Smooth muscle cell (in vitro differentiated cells): ENCODE measurements around the gene CACTIN. TPM values are rescaled to one million over a fixed set of nuclear protein-coding genes. Genes with fewer than 3 reads are reported as not detected.

Source experiments
- DNase-seq: peaks from one replicate; lab custom pipeline; 2025; ENCODE audit not compliant: unreplicated experiment; lab: John Stamatoyannopoulos, UW
- H2AFZ ChIP-seq: fragments of 200-600 bp; sonication (generic); 2 replicates; pipeline ENCODE4 v1.6.0; 2016; ENCODE audit warnings: antibody characterized with exemption, low read depth, mild to moderate bottlenecking
- H3F3A ChIP-seq: fragments of 200-600 bp; sonication (generic); 2 replicates; pipeline ENCODE4 v1.6.0; 2017; ENCODE audit warnings: antibody characterized with exemption, low read depth
- H3K27ac ChIP-seq: fragments of 200-600 bp; sonication (generic); 2 replicates; pipeline ENCODE4 v1.5.1; 2016; ENCODE audit warnings: low read depth, mild to moderate bottlenecking
- H3K27me3 ChIP-seq: fragments of 200-600 bp; sonication (generic); 2 replicates; pipeline ENCODE4 v1.6.1; 2016; ENCODE audit warnings: low read depth, mild to moderate bottlenecking
- H3K36me3 ChIP-seq: fragments of 200-600 bp; sonication (generic); 2 replicates; pipeline ENCODE4 v1.5.1; 2016; ENCODE audit warnings: low read depth
- H3K4me1 ChIP-seq: fragments of 200-600 bp; sonication (generic); 2 replicates; pipeline ENCODE4 v1.5.1; 2016; ENCODE audit warnings: low read depth
- H3K4me2 ChIP-seq: fragments of 200-600 bp; sonication (generic); 2 replicates; pipeline ENCODE4 v1.6.0; 2016; ENCODE audit warnings: mild to moderate bottlenecking
- H3K4me3 ChIP-seq: fragments of 200-600 bp; sonication (generic); 2 replicates; pipeline ENCODE4 v1.5.1; 2016; ENCODE audit warnings: mild to moderate bottlenecking
- H3K79me2 ChIP-seq: fragments of 200-600 bp; sonication (generic); 2 replicates; pipeline ENCODE4 v1.6.0; 2016; ENCODE audit warnings: low read depth, mild to moderate bottlenecking
- H3K9ac ChIP-seq: fragments of 200-600 bp; sonication (generic); 2 replicates; pipeline ENCODE4 v1.6.0; 2016; ENCODE audit warnings: low read depth
- H3K9me3 ChIP-seq: fragments of 200-600 bp; sonication (generic); replicated peaks from 2 replicates; pipeline ENCODE4 v1.5.1; 2016; ENCODE audit warnings: low read depth
- H4K20me1 ChIP-seq: fragments of 200-600 bp; sonication (generic); 2 replicates; pipeline ENCODE4 v1.6.0; 2016; ENCODE audit warnings: low read depth
- CTCF ChIP-seq: fragments of 200-600 bp; sonication (generic); IDR thresholded peaks from 2 replicates; pipeline ENCODE4 v1.5.1; 2017; ENCODE audit warnings: borderline replicate concordance, mild to moderate bottlenecking, antibody characterized with exemption; ENCODE audit not compliant: insufficient read depth, poor library complexity, severe bottlenecking
- WGBS: methylation state at CpG from one replicate; pipeline ENCODE4 v1.1.7; 2016; ENCODE audit warnings: low lambda C conversion rate; 5-methylcytosine and 5-hydroxymethylcytosine counted together
- polyA plus RNA-seq: library from polyadenylated mRNA; unstranded; fragments of >200 nt; fragmentation: Nextera tagmentation; extraction: Ambion mirVana; gene quantifications from 2 replicates; pipeline ENCODE4 v1.2.1, GENCODE V29; 2016
- total RNA-seq: library from RNA; depleted of rRNA; stranded (reverse); fragments of >200 nt; gene quantifications from 2 replicates; pipeline ENCODE4 v1.2.3, GENCODE V29; 2014

The CACTIN gene
- total and polyA plus RNA-seq, 2 experiments from 2014 or later = 16.7 to 22.5 TPM

GRCh38 chr19:3607303-3608078 is 19.1 kb downstream of the CACTIN start:
- Histone ChIP-seq H3K4me3 (peak overlapping the region; percentile 65), H3K36me3 (no peaks in the 10 kb centered on the region), H2AFZ (peak overlapping the region; percentile 63), H3K9ac (no peak overlapping the region), H3F3A (no peaks in the 10 kb centered on the region), H4K20me1 (no peaks in the 10 kb centered on the region), H3K27me3 (no peaks in the 10 kb centered on the region), H3K27ac (peak overlapping the region; percentile 43), H3K79me2 (no peaks in the 10 kb centered on the region), H3K9me3 (no peaks in the 10 kb centered on the region), H3K4me1 (peaks cover 8% of the 10 kb centered on the region), H3K4me2 (peak overlapping the region; percentile 86)
- no peak for TF ChIP-seq CTCF
- peak; percentile 40 for DNase-seq
- WGBS = 22% methylated on average over 18 of the region's 22 CpGs

- no peaks in the 10 kb centered on the region for H3F3A ChIP-seq
- H3K4me3 ChIP-seq = peak within 1 kb of the TSS; percentile 65
- 10% methylated on average over 9 of the region's 46 CpGs for WGBS
- H3K9ac ChIP-seq = peak within 1 kb of the TSS; percentile 2
- H3K27ac ChIP-seq = peak within 1 kb of the TSS; percentile 43
- H3K4me1 ChIP-seq = peaks cover 8% of the 10 kb centered on the region
- no peaks in the 10 kb centered on the region for H3K27me3 ChIP-seq
- H3K4me2 ChIP-seq = peak within 1 kb of the TSS; percentile 86
- TF ChIP-seq CTCF = no peak
- no peaks in the 10 kb centered on the region for H3K9me3 ChIP-seq
- no peaks in the 10 kb centered on the region for H4K20me1 ChIP-seq
- H3K36me3 ChIP-seq = no peaks in the 10 kb centered on the region
- DNase-seq = peak; percentile 82
- peak within 1 kb of the TSS; percentile 63 for H2AFZ ChIP-seq
- H3K79me2 ChIP-seq = no peaks in the 10 kb centered on the region
Measured at GRCh38 chr19:3606690-3607289, 19.8 kb downstream of the CACTIN start, which contains the start of gene TBXA2R. Gene TBXA2R (minus strand): TSS chr19:3606875. CDS start chr19:3600634, 6,241 bp downstream.

GRCh38 chr19:3606174-3606689 is 20.4 kb downstream of the CACTIN start:
- Histone ChIP-seq H3F3A (no peaks in the 10 kb centered on the region), H3K9me3 (no peaks in the 10 kb centered on the region), H3K27ac (no peak overlapping the region), H3K4me2 (peak overlapping the region; percentile 86), H3K36me3 (no peaks in the 10 kb centered on the region), H2AFZ (peak overlapping the region; percentile 63), H3K4me1 (peaks cover 8% of the 10 kb centered on the region), H3K27me3 (no peaks in the 10 kb centered on the region), H3K4me3 (peak overlapping the region; percentile 65), H3K79me2 (no peaks in the 10 kb centered on the region), H3K9ac (peak overlapping the region; percentile 2), H4K20me1 (no peaks in the 10 kb centered on the region)
- no peak for TF ChIP-seq CTCF
- 23% methylated on average over 26 of the region's 35 CpGs for WGBS
- DNase-seq = no peak
